MCF 10A (cell line): ENCODE data around the gene PPP2R5D. TPM values are rescaled to one million over a fixed set of nuclear protein-coding genes. Genes with fewer than 3 reads are reported as not detected.
A peak's percentile ranks its signal among the peaks of the same experiment; 100 is the strongest.

Experiments used
- BruUV-seq: library from RNA; stranded (reverse); fragments of 400-500 nt; replicated peaks from 2 replicates; lab custom pipeline; 2021; lab: Mats Ljungman, UMichigan
- CTCF ChIA-PET: fragments of 300-600 bp; sonication (Branson Sonifier 250); formaldehyde crosslinking; extraction: SDS; loops from one replicate; lab custom pipeline; 2021; ENCODE audit warnings: antibody characterized with exemption, inconsistent platforms; lab: Yijun Ruan, JAX
- POLR2A ChIA-PET: fragments of 300-600, 350-650 bp; sonication (Branson Sonifier 250); formaldehyde crosslinking; extraction: SDS; loops from one replicate; lab custom pipeline; 2020; ENCODE audit warnings: antibody characterized with exemption, inconsistent platforms; lab: Yijun Ruan, JAX
- DNase-seq: peaks from one replicate; pipeline ENCODE4 v3.0.0-alpha.2; 2018; ENCODE audit not compliant: unreplicated experiment
- H3K27ac Mint-ChIP-seq: one replicate; pipeline ENCODE4 v1.8.0; 2022; ENCODE audit warnings: mild to moderate bottlenecking, low read depth, mixed read lengths; ENCODE audit not compliant: unreplicated experiment
- H3K27me3 Mint-ChIP-seq: one replicate; pipeline ENCODE4 v1.8.0; 2022; ENCODE audit warnings: mixed read lengths; ENCODE audit not compliant: insufficient read depth, unreplicated experiment
- H3K36me3 Mint-ChIP-seq: one replicate; pipeline ENCODE4 v1.8.0; 2022; ENCODE audit warnings: mild to moderate bottlenecking, moderate library complexity, mixed read lengths; ENCODE audit not compliant: insufficient read depth, unreplicated experiment
- H3K4me1 Mint-ChIP-seq: one replicate; pipeline ENCODE4 v1.8.0; 2022; ENCODE audit warnings: mixed read lengths; ENCODE audit not compliant: insufficient read depth, unreplicated experiment
- H3K4me3 Mint-ChIP-seq: one replicate; pipeline ENCODE4 v1.8.0; 2022; ENCODE audit warnings: mild to moderate bottlenecking, moderate library complexity, mixed read lengths; ENCODE audit not compliant: unreplicated experiment
- H3K9me3 Mint-ChIP-seq: one replicate; pipeline ENCODE4 v1.8.0; 2022; ENCODE audit warnings: mixed read lengths; ENCODE audit not compliant: unreplicated experiment
- CTCF ChIP-seq: fragments of 200-600 bp; IDR thresholded peaks from one replicate; pipeline ENCODE4 v1.8.0; 2022; ENCODE audit warnings: antibody characterized with exemption, mild to moderate bottlenecking; ENCODE audit not compliant: unreplicated experiment
- intact Hi-C: fragments of 100-400 bp; cut with micrococcal nuclease; formaldehyde crosslinking; loops from 2 replicates; pipeline ENCODE4 v1.14.1; 2022
- total RNA-seq: library from RNA; stranded (reverse); gene quantifications from 2 replicates; pipeline ENCODE4 v1.2.3, GENCODE V29; 2022

Gene PPP2R5D
- total RNA-seq, 1 experiment from 2014 or later = 17.9 TPM

- ChIA-PET CTCF (interaction anchor here (0.6 to 0.7 kb wide), 2 partner anchors 106 to 394 kb away, joined by 4 to 5 read pairs; no protein-coding TSS in a partner anchor), POLR2A (interaction anchor here (0.8 to 5.0 kb wide), 5 partner anchors 10 to 375 kb away, joined by 3 to 53 read pairs (median 6); partner anchors contain the start of genes ABCC10, KLHDC3 and MEA1)
- DNase-seq = no peak
- TF ChIP-seq CTCF = no peak
- Mint-ChIP-seq H3K4me3 (peak overlapping the region; percentile 96), H3K27me3 (no peaks in the 10 kb centered on the region), H3K9me3 (no peaks in the 10 kb centered on the region), H3K27ac (peak overlapping the region; percentile 98), H3K36me3 (peaks cover 61% of the 10 kb centered on the region), H3K4me1 (peaks cover 27% of the 10 kb centered on the region)
- no TSS peak for BruUV-seq
- intact Hi-C loops = loop anchor here (5.0 kb wide), 1 partner anchor 40 kb away; the partner anchor contains the start of genes KLHDC3 and MEA1
These were observed 68.0 kb downstream of the PPP2R5D start for GRCh38 chr6:43052225-43052841.

GRCh38 chr6:43052842-43053544, 68.6 kb downstream of the PPP2R5D start:
- intact Hi-C loops = loop anchor here (5.0 kb wide), 1 partner anchor 41 kb away; the partner anchor contains the start of genes KLHDC3 and MEA1
- no peak for TF ChIP-seq CTCF
- Mint-ChIP-seq H3K9me3 (no peaks in the 10 kb centered on the region), H3K27ac (peak overlapping the region; percentile 98), H3K4me1 (peaks cover 30% of the 10 kb centered on the region), H3K27me3 (no peaks in the 10 kb centered on the region), H3K4me3 (peak overlapping the region; percentile 96), H3K36me3 (peaks cover 65% of the 10 kb centered on the region)
- TSS peak; percentile 12 for BruUV-seq
- DNase-seq = peak; percentile 6
- ChIA-PET CTCF (interaction anchor here (0.6 to 1.8 kb wide), 3 partner anchors 38 to 281 kb away, joined by 3 to 5 read pairs (median 4); no protein-coding TSS in a partner anchor), POLR2A (interaction anchor here (0.9 to 5.0 kb wide), 16 partner anchors 8 to 163 kb away, joined by 3 to 53 read pairs (median 9); partner anchors contain the start of genes CNPY3, KLHDC3, MEA1 and PEX6)

- peaks cover 59% of the 10 kb centered on the region for H3K36me3 Mint-ChIP-seq
- H3K9me3 Mint-ChIP-seq = no peaks in the 10 kb centered on the region
These were observed 69.3 kb downstream of the PPP2R5D start, which contains the start of gene CUL7 for GRCh38 chr6:43053545-43054205. Gene CUL7 (minus strand): TSS chr6:43053851. CDS start chr6:43052788, 1,063 bp downstream.

More at GRCh38 chr6:43053545-43054205, 69.3 kb downstream of the PPP2R5D start, which contains the start of gene CUL7:
- no TSS peak for BruUV-seq
- peak; percentile 97 for DNase-seq
- H3K27me3 Mint-ChIP-seq = no peaks in the 10 kb centered on the region
- H3K4me1 Mint-ChIP-seq = peaks cover 36% of the 10 kb centered on the region
- ChIA-PET POLR2A (interaction anchor here (0.6 to 5.0 kb wide), 20 partner anchors 9 to 426 kb away, joined by 3 to 53 read pairs (median 6); partner anchors contain the start of genes CNPY3, CUL9, KLHDC3 and MEA1), CTCF (interaction anchor here (0.6 to 1.8 kb wide), 5 partner anchors 20 to 281 kb away, joined by 3 to 6 read pairs (median 4); no protein-coding TSS in a partner anchor)
- peak within 1 kb of the TSS; percentile 96 for H3K4me3 Mint-ChIP-seq
- intact Hi-C loops = loop anchor here (5.0 kb wide), 1 partner anchor 41 kb away; the partner anchor contains the start of genes KLHDC3 and MEA1
- peak within 1 kb of the TSS; percentile 98 for H3K27ac Mint-ChIP-seq
- no peak for TF ChIP-seq CTCF
